ENCODE data around the gene SYMPK.

GRCh38 chr19:45766296-45766868 lies 96.6 kb downstream of the SYMPK start:
- no peak for TF ChIP-seq CTCF (conservative IDR thresholded peaks at IDR 0.05; ENCODE audit: low read length)
- no peak for TF ChIP-seq EZH2phosphoT487 (IDR thresholded peaks at IDR 0.05; ENCODE audit: borderline replicate concordance, low read depth, low read length)

All from OCI-LY7 (cell line).